GM12892 (cell line): Measurements from ENCODE around the gene TBX2.

Experiments
- POLR2A ChIP-seq: IDR thresholded peaks from 2 replicates; pipeline ENCODE4 v1.6.1; 2011; ENCODE audit warnings: low read depth, low read length, control low read depth
- TAF1 ChIP-seq: IDR thresholded peaks from 2 replicates; pipeline ENCODE4 v1.6.1; 2011; ENCODE audit warnings: low read depth, mild to moderate bottlenecking, control low read depth, low read length, borderline replicate concordance

DNA sequence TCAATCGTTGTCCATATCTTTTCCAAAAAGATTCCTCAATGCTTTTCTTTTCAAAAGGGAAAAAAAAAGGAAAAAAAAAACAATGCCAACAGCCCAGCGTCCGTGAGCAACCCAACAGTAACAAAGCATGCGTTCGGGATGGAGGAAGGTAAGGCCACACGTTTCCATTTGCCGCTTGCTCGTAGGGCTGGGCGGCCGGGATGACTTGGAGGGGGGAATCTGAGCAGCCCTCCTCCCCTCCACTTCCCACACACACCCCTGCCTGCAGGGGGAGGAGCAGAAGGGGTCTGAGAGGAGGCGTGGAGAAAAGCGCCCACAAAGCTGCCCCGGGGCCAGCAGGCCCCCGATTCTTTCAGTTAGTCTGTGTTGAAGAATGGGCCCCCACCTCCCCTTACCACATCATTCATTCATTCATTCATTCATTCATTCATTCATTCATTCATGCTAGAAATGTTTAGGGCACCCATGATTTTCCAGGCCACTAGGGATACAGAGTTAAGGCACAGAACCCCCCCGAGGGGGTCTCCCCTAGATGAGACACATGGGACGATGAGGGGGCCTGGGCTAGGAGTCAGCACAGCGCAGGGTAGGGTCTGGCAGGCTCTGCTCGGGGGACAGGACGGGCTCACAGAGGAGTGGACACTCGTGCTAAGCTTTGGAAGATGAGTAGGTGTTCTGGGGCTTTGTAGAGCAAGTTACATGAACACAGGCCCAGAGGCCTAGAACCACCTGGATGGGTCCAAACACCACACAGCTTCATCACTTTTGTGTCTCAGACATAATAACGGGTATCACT is 10.9 kb upstream of the TBX2 start:
- TF ChIP-seq POLR2A (no peak), TAF1 (no peak)
